22Rv1 (cell line): ENCODE measurements around the gene GANC.

Experiments
- H3K27ac ChIP-seq: fragments of 450-650 bp; 2 replicates; pipeline ENCODE4 v1.5.1; 2017
- ZFX ChIP-seq: fragments of 450-650 bp; IDR thresholded peaks from 2 replicates; pipeline ENCODE4 v1.6.1; 2017; ENCODE audit warnings: antibody characterized with exemption, borderline replicate concordance
- TF ChIP-seq, protein P1 (sequence below): fragments of 450-650 bp; IDR thresholded peaks from 2 replicates; pipeline ENCODE4 v1.5.1; 2017; ENCODE audit warnings: mild to moderate bottlenecking

GANC gene

DNA sequence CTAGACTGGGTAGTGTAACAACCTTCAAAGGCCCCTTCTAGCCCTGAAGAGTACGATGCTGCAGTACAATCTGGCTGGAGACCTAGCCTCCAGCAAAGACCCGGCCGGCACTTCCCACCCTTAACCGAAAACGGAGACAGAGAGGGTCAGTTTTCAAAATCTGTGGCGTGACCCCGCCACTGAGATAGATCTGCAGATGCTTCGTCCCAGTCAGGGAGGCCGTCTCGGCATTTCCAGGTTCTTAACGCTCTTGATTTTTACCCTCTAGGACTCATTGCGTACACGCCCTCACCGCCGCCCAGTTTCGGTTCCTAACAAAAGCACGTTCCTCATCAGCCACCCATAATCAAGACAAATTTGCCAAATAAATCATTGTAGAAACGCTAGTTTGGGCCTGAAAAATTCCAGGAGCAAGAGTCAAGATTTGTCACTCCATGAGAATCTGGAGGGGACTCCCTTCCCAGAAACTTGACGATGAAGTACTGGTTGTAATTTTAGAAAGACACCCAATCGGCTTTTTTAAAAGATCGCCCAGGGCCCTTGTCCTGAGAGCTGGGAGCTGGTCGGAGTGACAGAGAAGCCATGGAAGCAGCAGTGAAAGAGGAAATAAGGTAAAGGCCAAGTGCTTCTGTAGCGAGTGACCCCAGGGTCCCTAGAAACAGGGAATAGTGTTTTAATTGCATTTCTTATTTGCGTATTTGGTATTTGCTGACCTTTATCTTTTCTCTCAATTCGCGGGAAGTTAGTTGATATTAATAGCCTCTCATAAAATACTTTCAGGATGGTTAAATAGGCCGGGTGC lies 1.1 kb downstream of the GANC start:
- H3K27ac ChIP-seq: peak overlapping the region; percentile 97
- TF ChIP-seq ZFX: no peak
- TF ChIP-seq, protein P1, sequence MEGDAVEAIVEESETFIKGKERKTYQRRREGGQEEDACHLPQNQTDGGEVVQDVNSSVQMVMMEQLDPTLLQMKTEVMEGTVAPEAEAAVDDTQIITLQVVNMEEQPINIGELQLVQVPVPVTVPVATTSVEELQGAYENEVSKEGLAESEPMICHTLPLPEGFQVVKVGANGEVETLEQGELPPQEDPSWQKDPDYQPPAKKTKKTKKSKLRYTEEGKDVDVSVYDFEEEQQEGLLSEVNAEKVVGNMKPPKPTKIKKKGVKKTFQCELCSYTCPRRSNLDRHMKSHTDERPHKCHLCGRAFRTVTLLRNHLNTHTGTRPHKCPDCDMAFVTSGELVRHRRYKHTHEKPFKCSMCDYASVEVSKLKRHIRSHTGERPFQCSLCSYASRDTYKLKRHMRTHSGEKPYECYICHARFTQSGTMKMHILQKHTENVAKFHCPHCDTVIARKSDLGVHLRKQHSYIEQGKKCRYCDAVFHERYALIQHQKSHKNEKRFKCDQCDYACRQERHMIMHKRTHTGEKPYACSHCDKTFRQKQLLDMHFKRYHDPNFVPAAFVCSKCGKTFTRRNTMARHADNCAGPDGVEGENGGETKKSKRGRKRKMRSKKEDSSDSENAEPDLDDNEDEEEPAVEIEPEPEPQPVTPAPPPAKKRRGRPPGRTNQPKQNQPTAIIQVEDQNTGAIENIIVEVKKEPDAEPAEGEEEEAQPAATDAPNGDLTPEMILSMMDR: no peak

DNA sequence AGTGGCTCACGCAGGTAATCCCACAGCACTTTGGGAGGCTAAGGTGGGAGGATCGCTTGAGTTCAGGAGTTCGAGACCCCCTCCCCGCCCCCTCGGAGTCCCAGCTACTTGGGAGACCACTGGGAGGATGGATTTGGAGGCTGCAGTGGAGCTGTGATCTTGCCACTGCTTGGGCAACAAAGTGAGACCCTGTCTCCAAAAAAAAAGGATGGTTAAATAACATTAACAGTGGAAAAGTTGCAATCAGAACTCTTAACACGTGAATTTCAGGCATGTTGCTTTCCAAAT lies 1.6 kb downstream of the GANC start:
- no peak for TF ChIP-seq ZFX
- TF ChIP-seq, protein P1: no peak
- peak overlapping the region; percentile 97 for H3K27ac ChIP-seq

DNA sequence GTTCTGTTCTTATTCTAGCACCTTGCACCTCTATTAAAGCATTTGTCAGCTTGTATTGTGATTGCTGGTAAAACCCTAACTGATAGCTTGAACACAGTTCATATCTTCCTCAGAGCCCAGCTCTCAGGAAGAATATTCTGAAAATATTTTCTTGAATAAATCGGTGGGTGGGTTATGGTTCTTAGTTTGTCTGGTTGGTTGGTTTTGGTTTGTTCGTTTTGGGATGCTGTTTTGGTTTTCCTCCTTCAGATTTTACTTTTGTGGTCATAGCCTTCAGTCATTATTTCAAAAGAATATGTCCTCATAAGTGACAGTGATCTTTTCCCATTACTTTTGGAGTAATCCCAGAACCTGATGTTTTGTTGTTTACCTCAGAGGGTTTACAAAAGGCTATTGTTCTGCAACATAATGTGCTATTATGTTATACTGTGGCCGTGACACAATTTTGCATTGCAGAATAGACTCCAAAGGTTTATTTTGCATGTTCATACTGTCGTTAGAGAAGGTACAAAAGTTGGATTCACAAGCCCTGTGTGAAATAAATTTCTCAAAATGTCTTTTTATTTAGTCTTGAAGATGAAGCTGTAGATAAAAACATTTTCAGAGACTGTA lies 2.9 kb downstream of the GANC start:
- H3K27ac ChIP-seq: peak overlapping the region; percentile 97
- TF ChIP-seq ZFX: no peak
- TF ChIP-seq, protein P1: no peak

DNA sequence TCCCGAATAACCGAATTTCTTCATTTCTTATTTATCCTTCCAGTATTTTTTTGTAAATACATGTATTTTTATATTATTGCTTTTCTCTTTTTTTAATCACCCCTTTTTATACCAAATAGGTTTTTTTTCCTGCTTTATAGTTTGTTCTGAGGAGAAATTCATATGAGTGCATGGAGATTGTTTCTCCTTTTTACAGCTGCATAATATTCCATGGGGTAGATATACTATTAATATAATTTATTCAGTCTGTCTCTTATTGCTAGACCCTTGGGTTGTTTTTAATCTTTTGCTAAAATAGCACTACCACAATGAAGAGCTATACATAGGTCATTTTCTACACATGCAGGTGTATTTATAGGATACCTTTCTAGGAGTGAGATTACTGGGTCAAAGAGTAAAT lies 3.8 kb downstream of the GANC start:
- H3K27ac ChIP-seq: no peak overlapping the region
- TF ChIP-seq, protein P1: no peak
- TF ChIP-seq ZFX: no peak

DNA sequence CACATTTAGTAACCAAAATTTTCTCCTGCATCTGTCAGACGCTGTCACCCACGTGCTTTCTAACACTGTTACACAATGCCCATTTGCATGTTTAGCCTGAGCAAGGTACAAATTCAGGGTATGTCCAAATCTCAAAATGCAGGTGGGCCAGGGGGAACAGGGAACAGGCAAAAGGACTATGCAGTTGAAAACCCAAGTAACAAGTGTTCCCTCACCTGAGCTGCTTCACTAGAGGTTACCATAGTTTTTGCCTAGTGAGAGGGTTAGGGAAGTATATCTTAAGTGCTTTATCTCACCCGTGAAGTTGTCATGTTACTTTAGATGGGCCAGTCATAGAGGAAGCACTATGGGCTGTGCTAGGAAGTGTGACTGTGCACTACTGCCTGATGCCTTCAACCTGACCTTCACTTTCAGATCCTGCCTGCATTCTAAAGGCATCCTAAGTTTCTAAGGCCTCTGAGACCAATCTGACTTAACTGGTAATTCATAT lies 6.3 kb downstream of the GANC start:
- TF ChIP-seq, protein P1: no peak
- TF ChIP-seq ZFX: no peak
- H3K27ac ChIP-seq: no peak overlapping the region

DNA sequence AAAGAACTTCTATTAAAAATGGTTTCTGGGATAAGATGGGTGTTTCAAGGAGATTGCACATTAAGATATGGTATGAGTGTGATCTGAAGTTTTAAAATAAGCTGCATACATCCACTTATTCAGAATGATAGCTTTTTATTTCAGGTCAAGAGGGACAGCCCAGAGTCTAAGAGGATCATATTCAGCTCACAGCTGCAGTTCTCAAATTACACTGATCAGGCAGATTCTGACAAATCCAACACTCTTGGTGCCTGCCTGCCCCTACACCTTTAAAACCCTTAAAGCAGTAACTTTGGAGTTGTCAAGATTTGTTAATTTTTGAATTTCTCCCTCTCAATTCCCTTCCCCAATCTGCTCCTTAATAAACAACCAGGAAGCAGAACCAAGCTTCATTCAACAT lies 9.3 kb downstream of the GANC start:
- no peak overlapping the region for H3K27ac ChIP-seq
- TF ChIP-seq, protein P1: no peak
- no peak for TF ChIP-seq ZFX

DNA sequence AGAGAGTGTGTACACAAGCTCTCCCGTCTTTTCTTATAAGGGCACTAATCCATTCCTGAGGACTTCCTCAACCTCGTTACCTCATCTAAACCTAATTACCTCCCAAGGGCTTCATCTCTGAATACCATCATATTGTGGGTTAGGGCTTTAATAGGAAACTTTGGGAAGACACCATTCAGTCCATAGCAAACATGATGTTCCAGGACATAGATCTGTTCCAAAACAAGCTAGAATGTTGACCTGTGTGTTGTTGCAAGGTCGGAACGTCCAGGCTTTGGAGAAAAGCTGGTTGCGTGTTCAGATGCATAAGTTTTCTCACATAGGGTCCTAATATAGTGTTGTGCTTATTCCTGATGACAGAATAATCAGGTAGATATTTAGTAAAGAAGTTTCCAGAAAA lies 9.9 kb downstream of the GANC start:
- H3K27ac ChIP-seq: no peak overlapping the region
- TF ChIP-seq, protein P1: no peak
- TF ChIP-seq ZFX: no peak
